DND-41 (cell line): ENCODE results near the gene EVC2.

Experiments used
- EZH2 ChIP-seq: IDR thresholded peaks from 3 replicates; pipeline ENCODE4 v1.6.1; 2012; ENCODE audit warnings: borderline replicate concordance, low read depth, mild to moderate bottlenecking, moderate library complexity, low read length, inconsistent platforms; ENCODE audit not compliant: severe bottlenecking
- TF ChIP-seq, protein P1 (sequence below): IDR thresholded peaks from 2 replicates; pipeline ENCODE4 v1.5.1; 2012; ENCODE audit warnings: borderline replicate concordance, low read length, moderate library complexity, mild to moderate bottlenecking; ENCODE audit not compliant: poor library complexity, severe bottlenecking; ENCODE audit errors: extremely low read depth

DNA sequence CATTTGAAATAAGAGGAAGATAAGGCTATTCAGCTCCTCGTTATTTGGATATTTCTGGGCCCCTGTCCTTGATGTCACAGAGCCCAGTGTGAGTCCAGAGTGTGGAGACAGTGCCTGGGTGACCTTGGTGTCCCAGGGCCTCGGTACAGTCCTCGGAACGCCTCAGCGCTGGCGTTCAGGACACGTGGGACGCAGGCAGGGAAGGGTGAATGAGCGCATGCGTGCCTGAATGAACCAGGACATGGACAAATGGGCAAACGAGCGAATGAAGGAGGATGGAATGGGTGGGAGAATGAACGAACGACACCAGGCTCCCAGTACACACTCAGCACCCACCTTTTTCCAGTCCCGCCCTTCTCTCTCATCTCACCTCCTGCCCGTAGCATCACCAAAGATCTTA is 46.8 kb upstream of the EVC2 start:
- TF ChIP-seq, protein P1, sequence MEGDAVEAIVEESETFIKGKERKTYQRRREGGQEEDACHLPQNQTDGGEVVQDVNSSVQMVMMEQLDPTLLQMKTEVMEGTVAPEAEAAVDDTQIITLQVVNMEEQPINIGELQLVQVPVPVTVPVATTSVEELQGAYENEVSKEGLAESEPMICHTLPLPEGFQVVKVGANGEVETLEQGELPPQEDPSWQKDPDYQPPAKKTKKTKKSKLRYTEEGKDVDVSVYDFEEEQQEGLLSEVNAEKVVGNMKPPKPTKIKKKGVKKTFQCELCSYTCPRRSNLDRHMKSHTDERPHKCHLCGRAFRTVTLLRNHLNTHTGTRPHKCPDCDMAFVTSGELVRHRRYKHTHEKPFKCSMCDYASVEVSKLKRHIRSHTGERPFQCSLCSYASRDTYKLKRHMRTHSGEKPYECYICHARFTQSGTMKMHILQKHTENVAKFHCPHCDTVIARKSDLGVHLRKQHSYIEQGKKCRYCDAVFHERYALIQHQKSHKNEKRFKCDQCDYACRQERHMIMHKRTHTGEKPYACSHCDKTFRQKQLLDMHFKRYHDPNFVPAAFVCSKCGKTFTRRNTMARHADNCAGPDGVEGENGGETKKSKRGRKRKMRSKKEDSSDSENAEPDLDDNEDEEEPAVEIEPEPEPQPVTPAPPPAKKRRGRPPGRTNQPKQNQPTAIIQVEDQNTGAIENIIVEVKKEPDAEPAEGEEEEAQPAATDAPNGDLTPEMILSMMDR: no peak
- TF ChIP-seq EZH2: no peak
